HCT116 (cell line): ENCODE results near the gene VWA3B. TPM values are rescaled to one million over a fixed set of nuclear protein-coding genes. Genes with fewer than 3 reads are reported as not detected.

ENCODE experiments used
- ATAC-seq: fragments of 200-7000 bp; cut with Tn5 transposase; 2 replicates; pipeline ENCODE4 v1.9.1; 2020; ENCODE audit warnings: mild to moderate bottlenecking, moderate library complexity
- BruUV-seq: library from RNA; stranded (reverse); fragments of 400-500 nt; replicated peaks from 2 replicates; lab custom pipeline; 2021; lab: Mats Ljungman, UMichigan
- CTCF ChIA-PET: fragments of 300-600 bp; sonication (Branson Sonifier 250); formaldehyde crosslinking; loops from one replicate; lab custom pipeline; 2021; ENCODE audit warnings: antibody characterized with exemption; lab: Charles Lee
- POLR2A ChIA-PET: fragments of 300-600, 350-600 bp; sonication (Branson Sonifier 250); formaldehyde crosslinking; loops from one replicate; lab custom pipeline; 2021; ENCODE audit warnings: antibody characterized with exemption; lab: Charles Lee
- RAD21 ChIA-PET, 2 experiments: fragments of 300-600 bp; sonication (Branson Sonifier 250); formaldehyde crosslinking; loops; one replicate each; lab custom pipeline; 2023; ENCODE audit warnings: low total read pairs in 2 of 2; ENCODE audit not compliant: uncharacterized antibody in 2 of 2, unreplicated experiment in 2 of 2, low non-redundant PET in 1 of 2; lab: Charles Lee
- DNase-seq: peaks from one replicate; pipeline ENCODE4 v3.0.0-alpha.2; 2010; ENCODE audit warnings: low read depth, low spot score
- H2AFZ ChIP-seq: fragments of 200-600 bp; shearing (Covaris generic), sonication (generic); 2 replicates; pipeline ENCODE4 v1.6.1; 2017; ENCODE audit warnings: low read depth, mixed run types, mixed read lengths, antibody characterized with exemption, low read length; ENCODE audit not compliant: poor library complexity, severe bottlenecking
- H3K27ac ChIP-seq: 2 replicates; pipeline ENCODE4 v1.5.1; 2012; ENCODE audit warnings: low read depth, low read length
- H3K27me3 ChIP-seq: fragments of 200-600 bp; sonication (generic); 2 replicates; pipeline ENCODE4 v1.6.1; 2016; ENCODE audit warnings: mixed run types, low read length, mixed read lengths; ENCODE audit not compliant: insufficient read depth
- H3K36me3 ChIP-seq, 2 experiments: fragments of 200-500 bp in 1 of 2; fragments of 200-600 bp in 1 of 2; sonication (Bioruptor generic) in 1 of 2; sonication (generic) in 1 of 2; 2 replicates each; pipeline versions ENCODE4 v1.5.1 to v1.6.1; 2014 to 2016; ENCODE audit warnings: low read length in 2 of 2, inconsistent platforms in 1 of 2, mixed read lengths in 1 of 2, mixed run types in 1 of 2; ENCODE audit not compliant: insufficient read depth in 2 of 2, control insufficient read depth in 1 of 2
- H3K4me1 ChIP-seq, 2 experiments: fragments of 200-600 bp in 1 of 2; sonication (generic) in 1 of 2; 2 replicates each; pipeline versions ENCODE4 v1.5.1 to v1.6.1; 2012 to 2017; ENCODE audit warnings: low read length in 2 of 2, inconsistent platforms in 1 of 2, mild to moderate bottlenecking in 1 of 2, mixed read lengths in 1 of 2, mixed run types in 1 of 2, moderate library complexity in 1 of 2; ENCODE audit not compliant: insufficient read depth in 2 of 2, control insufficient read depth in 1 of 2
- H3K4me2 ChIP-seq: fragments of 200-600 bp; sonication (generic); 2 replicates; pipeline ENCODE4 v1.6.1; 2017; ENCODE audit warnings: mixed run types, low read length, mixed read lengths
- H3K4me3 ChIP-seq, 2 experiments: fragments of 200-600 bp in 1 of 2; sonication (generic) in 1 of 2; replicated peaks in 1 of 2; 2 replicates each; pipeline ENCODE4 v1.5.1; 2011 to 2016; ENCODE audit warnings: low read length in 2 of 2, control low read depth in 1 of 2, low read depth in 1 of 2, mild to moderate bottlenecking in 1 of 2, mixed read lengths in 1 of 2, mixed run types in 1 of 2
- H3K79me2 ChIP-seq: fragments of 200-600 bp; sonication (generic); 2 replicates; pipeline ENCODE4 v1.6.1; 2017; ENCODE audit warnings: mild to moderate bottlenecking, mixed run types, low read length, moderate library complexity, mixed read lengths; ENCODE audit not compliant: insufficient read depth
- H3K9ac ChIP-seq: fragments of 200-600 bp; sonication (generic); 2 replicates; pipeline ENCODE4 v1.6.1; 2016; ENCODE audit warnings: low read length, mixed read lengths
- H3K9me2 ChIP-seq: fragments of 200-600 bp; sonication (generic), shearing (Covaris generic); 2 replicates; pipeline ENCODE4 v1.6.1; 2017; ENCODE audit warnings: mixed run types, mild to moderate bottlenecking, moderate library complexity; ENCODE audit not compliant: insufficient read depth
- H3K9me3 ChIP-seq, 2 experiments: fragments of 200-500 bp in 1 of 2; fragments of 200-600 bp in 1 of 2; sonication (Bioruptor generic) in 1 of 2; sonication (generic) in 1 of 2; 2 replicates each; pipeline ENCODE4 v1.6.1; 2014 to 2017; ENCODE audit warnings: low read length in 2 of 2, mixed read lengths in 2 of 2, inconsistent platforms in 1 of 2, low read depth in 1 of 2, mild to moderate bottlenecking in 1 of 2, mixed run types in 1 of 2, moderate library complexity in 1 of 2; ENCODE audit not compliant: control insufficient read depth in 1 of 2, insufficient read depth in 1 of 2
- H4K20me1 ChIP-seq: fragments of 200-600 bp; sonication (generic), shearing (Covaris generic); 2 replicates; pipeline ENCODE4 v1.6.1; 2017; ENCODE audit warnings: mixed run types, mild to moderate bottlenecking, moderate library complexity; ENCODE audit not compliant: insufficient read depth
- ATF3 ChIP-seq: IDR thresholded peaks from 2 replicates; pipeline ENCODE4 v1.6.1; 2012
- EGR1 ChIP-seq: IDR thresholded peaks from 2 replicates; pipeline ENCODE4 v1.6.1; 2012; ENCODE audit warnings: low read depth
- FOSL1 ChIP-seq: IDR thresholded peaks from 2 replicates; pipeline ENCODE4 v1.6.1; 2012; ENCODE audit warnings: low read depth
- JUND ChIP-seq: IDR thresholded peaks from 2 replicates; pipeline ENCODE4 v1.6.1; 2012
- MAX ChIP-seq: IDR thresholded peaks from 2 replicates; pipeline ENCODE4 v1.6.1; 2012
- POLR2A ChIP-seq: IDR thresholded peaks from 2 replicates; pipeline ENCODE4 v1.7.0; 2011; ENCODE audit warnings: borderline replicate concordance; ENCODE audit not compliant: insufficient read depth, insufficient read length; ENCODE audit errors: extremely low read depth
- POLR2AphosphoS5 ChIP-seq: IDR thresholded peaks from 2 replicates; pipeline ENCODE4 v1.6.1; 2011; ENCODE audit warnings: mild to moderate bottlenecking, low read depth, low read length, moderate library complexity
- SP1 ChIP-seq: IDR thresholded peaks from 2 replicates; pipeline ENCODE4 v1.6.1; 2012; ENCODE audit warnings: low read depth
- SRF ChIP-seq: IDR thresholded peaks from 2 replicates; pipeline ENCODE4 v1.6.1; 2012; ENCODE audit warnings: low read depth
- YY1 ChIP-seq: IDR thresholded peaks from 2 replicates; pipeline ENCODE4 v1.6.1; 2011; ENCODE audit warnings: low read length, low read depth, moderate library complexity, mild to moderate bottlenecking; ENCODE audit not compliant: insufficient replicate concordance; ENCODE audit errors: extremely low read depth
- ZBTB33 ChIP-seq: IDR thresholded peaks from 2 replicates; pipeline ENCODE4 v1.6.1; 2011; ENCODE audit warnings: mild to moderate bottlenecking, low read length, moderate library complexity; ENCODE audit not compliant: insufficient replicate concordance; ENCODE audit errors: extremely low read depth
- ZFX ChIP-seq: fragments of 450-650 bp; IDR thresholded peaks from 2 replicates; pipeline ENCODE4 v1.6.1; 2017
- intact Hi-C: fragments of 100-400 bp; cut with micrococcal nuclease; formaldehyde crosslinking; loops from 2 replicates; pipeline ENCODE4 v1.10.0; 2022
- total RNA-seq: library from RNA; stranded (reverse); gene quantifications from one replicate; pipeline ENCODE4 v1.2.1, GENCODE V29; 2021; ENCODE audit not compliant: unreplicated experiment

The VWA3B gene
- total RNA-seq, 1 experiment from 2014 or later: 0.47 TPM

- TF ChIP-seq ATF3 (no peak), ZBTB33 (no peak), EGR1 (no peak), MAX (no peak), FOSL1 (no peak), YY1 (no peak), SP1 (no peak), SRF (no peak), POLR2A (no peak), POLR2AphosphoS5 (no peak), ZFX (no peak), JUND (no peak)
- Histone ChIP-seq H3K27ac (no peak overlapping the region), H2AFZ (no peak overlapping the region), H3K27me3 (peaks cover 21% of the 10 kb centered on the region; the same call in 1 of the 2 replicates), H3K4me1 (no peaks in the 10 kb centered on the region), H3K4me2 (no peak overlapping the region), H3K9me3 (no peaks in the 10 kb centered on the region), H3K9me2 (no peaks in the 10 kb centered on the region), H4K20me1 (no peaks in the 10 kb centered on the region), H3K79me2 (no peaks in the 10 kb centered on the region), H3K4me3 (no peak overlapping the region), H3K36me3 (no peaks in the 10 kb centered on the region), H3K9ac (no peak overlapping the region)
- intact Hi-C loops: no loop called here
- ATAC-seq: no peak
- RAD21 ChIA-PET: no interaction called here
- no TSS peak for BruUV-seq
- CTCF ChIA-PET: no interaction called here
- POLR2A ChIA-PET: no interaction called here
- DNase-seq: no peak
Measured at GRCh38 chr2:98343285-98343684, 256.3 kb downstream of the VWA3B start.
